ENCODE data around the gene METTL23. TPM values are rescaled to one million over a fixed set of nuclear protein-coding genes. Genes with fewer than 3 reads are reported as not detected.
A peak's percentile ranks its signal among the peaks of the same experiment; 100 is the strongest.

The METTL23 gene
- polyA plus RNA-seq, 3 donors: 37.9 to 71.3 (median 56.5) TPM

- H3K27me3 Mint-ChIP-seq (ENCODE audit: low read depth in 3 of 3): no peaks in the 10 kb centered on the region
- WGBS (ENCODE audit: insufficient coverage): 97% methylated on average over 16 of the region's 16 CpGs
- intact Hi-C loops (cut with micrococcal nuclease): loop anchor here in 1 of 2 donors (10.0 kb wide), 1 partner anchor 214 kb away; the partner anchor contains the start of gene RHBDF2
- Histone ChIP-seq H3K79me2 (ENCODE audit: insufficient read depth, low read length) (peaks cover 25% of the 10 kb centered on the region), H2AFZ (ENCODE audit: insufficient read depth, low read depth, low read length, poor library complexity, severe bottlenecking) (no peak overlapping the region), H3K27ac (ENCODE audit: low read depth in 1 of 2, low read length in 2 of 2) (no peak overlapping the region), H3K27me3 (ENCODE audit: control insufficient read depth in 2 of 2, insufficient read depth in 2 of 2, low read length in 2 of 2) (no peaks in the 10 kb centered on the region), H3K36me3 (replicated peaks in 1 of 2; ENCODE audit: control insufficient read depth in 1 of 2, insufficient read depth in 2 of 2, low read length in 2 of 2) (peaks cover 73 to 91% of the 10 kb centered on the region in 2 donors), H3K4me2 (replicated peaks; ENCODE audit: extremely low read depth, low read length, poor library complexity, severe bottlenecking) (no peak overlapping the region), H4K20me1 (ENCODE audit: insufficient read depth, low read length) (peaks cover 81% of the 10 kb centered on the region), H3K9ac (ENCODE audit: insufficient read depth, low read length, poor library complexity, severe bottlenecking) (no peak overlapping the region), H3K4me1 (ENCODE audit: control insufficient read depth in 1 of 2, insufficient read depth in 2 of 2, low read length in 2 of 2) (peaks cover 29 to 31% of the 10 kb centered on the region in 2 donors), H3K4me3 (replicated peaks in 1 of 3; ENCODE audit: low read depth in 2 of 3, low read length in 3 of 3) (no peak overlapping the region), H3K9me3 (replicated peaks in 1 of 2; ENCODE audit: control insufficient read depth in 1 of 2, insufficient read depth in 1 of 2, low read length in 2 of 2) (no peaks in the 10 kb centered on the region)
- TF ChIP-seq CTCF (IDR thresholded peaks at IDR 0.05): no peak
- DNase-seq: no peak
- H3K9me3 Mint-ChIP-seq: no peaks in the 10 kb centered on the region
- H3K4me1 Mint-ChIP-seq: peaks cover 27% of the 10 kb centered on the region
- peak overlapping the region in 4 of 7 donors; percentile 17 to 97 (median 40) for H3K27ac Mint-ChIP-seq
- peaks cover 70 to 90% of the 10 kb centered on the region in 2 donors for H3K36me3 Mint-ChIP-seq
- no peak overlapping the region for H3K4me3 Mint-ChIP-seq
These were observed 8.1 kb upstream of the METTL23 start for GRCh38 chr17:76718516-76718915.

- H2AFZ ChIP-seq (ENCODE audit: insufficient read depth, low read depth, low read length, poor library complexity, severe bottlenecking): no peak overlapping the region
- no peaks in the 10 kb centered on the region for H3K27me3 ChIP-seq (ENCODE audit: control insufficient read depth in 2 of 2, insufficient read depth in 2 of 2, low read length in 2 of 2)
- peaks cover 29 to 33% of the 10 kb centered on the region in 2 donors for H3K4me1 ChIP-seq (ENCODE audit: control insufficient read depth in 1 of 2, insufficient read depth in 2 of 2, low read length in 2 of 2)
- H4K20me1 ChIP-seq (ENCODE audit: insufficient read depth, low read length): peaks cover 82% of the 10 kb centered on the region
- no peak for DNase-seq
- H3K4me2 ChIP-seq (replicated peaks; ENCODE audit: extremely low read depth, low read length, poor library complexity, severe bottlenecking): no peak overlapping the region
- no peak overlapping the region for H3K4me3 ChIP-seq (replicated peaks in 1 of 3; ENCODE audit: low read depth in 2 of 3, low read length in 3 of 3)
- no peak overlapping the region for H3K27ac ChIP-seq (ENCODE audit: low read depth in 1 of 2, low read length in 2 of 2)
- H3K79me2 ChIP-seq (ENCODE audit: insufficient read depth, low read length): peaks cover 39% of the 10 kb centered on the region
- intact Hi-C loops (cut with micrococcal nuclease): loop anchor here in 1 of 2 donors (10.0 kb wide), 1 partner anchor 45 kb away; no protein-coding TSS in a partner anchor
- H3K36me3 ChIP-seq (replicated peaks in 1 of 2; ENCODE audit: control insufficient read depth in 1 of 2, insufficient read depth in 2 of 2, low read length in 2 of 2): peaks cover 73 to 97% of the 10 kb centered on the region in 2 donors
- no peak overlapping the region for H3K9ac ChIP-seq (ENCODE audit: insufficient read depth, low read length, poor library complexity, severe bottlenecking)
- no peaks in the 10 kb centered on the region for H3K27me3 Mint-ChIP-seq (ENCODE audit: low read depth in 3 of 3)
- H3K27ac Mint-ChIP-seq: peak overlapping the region in 2 of 7 donors; percentile 21 to 43
- TF ChIP-seq CTCF (IDR thresholded peaks at IDR 0.05): no peak
- H3K4me1 Mint-ChIP-seq: peaks cover 34% of the 10 kb centered on the region
- H3K36me3 Mint-ChIP-seq: peaks cover 75 to 98% of the 10 kb centered on the region in 2 donors
- 100% methylated on average over 6 of the region's 9 CpGs for WGBS (ENCODE audit: insufficient coverage)
- H3K4me3 Mint-ChIP-seq: no peak overlapping the region
- H3K9me3 Mint-ChIP-seq: no peaks in the 10 kb centered on the region
- H3K9me3 ChIP-seq (replicated peaks in 1 of 2; ENCODE audit: control insufficient read depth in 1 of 2, insufficient read depth in 1 of 2, low read length in 2 of 2): no peaks in the 10 kb centered on the region
These were observed 6.4 kb upstream of the METTL23 start for GRCh38 chr17:76720211-76720610.

Measured in CD14-positive monocyte (primary cell).